Activated naive CD4-positive, alpha-beta T cell treated with anti-CD3 and anti-CD28 coated beads, Interleukin-2, amount 50 U/mL, for 24 hours (primary cell): ENCODE measurements around the gene KLC4.

Experiments
- H3K27ac Mint-ChIP-seq: one replicate; pipeline ENCODE4 v1.8.0; 2021; ENCODE audit warnings: mild to moderate bottlenecking, mixed read lengths
- H3K27me3 Mint-ChIP-seq: one replicate; pipeline ENCODE4 v1.8.0; 2021; ENCODE audit warnings: mixed read lengths
- H3K36me3 Mint-ChIP-seq: one replicate; pipeline ENCODE4 v1.8.0; 2021; ENCODE audit warnings: mixed read lengths
- H3K4me1 Mint-ChIP-seq: one replicate; pipeline ENCODE4 v1.8.0; 2021; ENCODE audit warnings: mixed read lengths
- H3K4me3 Mint-ChIP-seq: one replicate; pipeline ENCODE4 v1.8.0; 2021; ENCODE audit warnings: mild to moderate bottlenecking, mixed read lengths
- H3K9me3 Mint-ChIP-seq: one replicate; pipeline ENCODE4 v1.8.0; 2021; ENCODE audit warnings: mixed read lengths

Gene KLC4

DNA sequence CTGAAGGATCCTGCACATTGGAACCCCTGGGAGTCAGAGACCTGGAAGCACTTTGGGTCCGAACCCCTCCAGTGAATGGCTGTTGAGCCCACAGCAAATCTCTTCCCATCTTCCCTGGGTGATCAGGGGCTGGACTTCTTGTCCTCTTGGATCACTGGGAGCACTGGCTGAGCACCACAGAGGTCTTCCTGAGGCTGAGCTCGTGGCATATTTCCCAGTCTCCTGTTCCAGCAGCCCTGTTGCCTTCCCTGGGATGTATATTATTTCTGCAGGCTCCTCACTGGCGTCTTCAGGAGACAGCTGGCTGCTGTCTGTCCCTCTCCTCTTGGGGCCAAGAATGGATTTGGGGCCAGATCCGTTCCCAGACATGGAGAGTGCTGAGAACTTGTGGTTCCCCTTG is 60.1 kb downstream of the KLC4 start:
- Mint-ChIP-seq H3K36me3 (no peaks in the 10 kb centered on the region), H3K4me3 (no peak overlapping the region), H3K4me1 (no peaks in the 10 kb centered on the region), H3K9me3 (no peaks in the 10 kb centered on the region), H3K27ac (no peak overlapping the region), H3K27me3 (no peaks in the 10 kb centered on the region)

DNA sequence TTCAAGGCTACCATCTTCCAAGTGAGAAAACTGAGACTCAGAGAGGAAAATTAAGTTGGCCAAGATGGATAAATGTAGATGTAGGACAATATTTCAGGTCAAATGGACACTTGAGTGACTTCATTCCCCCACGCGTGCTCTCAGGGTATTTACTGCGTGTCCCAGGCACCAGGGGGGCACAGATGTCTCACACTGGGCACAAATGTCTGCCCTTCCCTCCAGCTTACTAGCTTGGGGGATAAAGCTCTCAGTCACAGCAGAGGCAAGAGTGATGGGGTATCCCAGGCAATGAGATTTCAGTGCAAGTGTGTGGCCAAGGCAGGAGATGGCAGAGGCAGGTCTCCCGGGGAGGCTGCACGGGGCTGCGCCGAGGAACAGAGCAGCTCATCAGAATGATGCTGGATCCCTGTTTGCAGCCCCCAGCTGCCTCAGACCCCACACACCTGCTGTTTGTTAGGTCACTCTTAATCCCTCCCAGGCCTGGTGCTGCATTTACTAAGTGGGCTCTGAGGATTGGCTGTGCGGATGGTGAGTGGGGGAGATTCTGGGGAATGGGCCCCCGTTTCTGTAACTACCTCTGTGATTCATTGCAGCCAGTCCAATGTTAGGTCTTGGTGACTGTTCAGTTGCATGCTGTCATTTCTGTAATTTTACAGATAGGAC is 60.8 kb downstream of the KLC4 start:
- no peaks in the 10 kb centered on the region for H3K36me3 Mint-ChIP-seq
- H3K27me3 Mint-ChIP-seq, result no peaks in the 10 kb centered on the region
- no peaks in the 10 kb centered on the region for H3K9me3 Mint-ChIP-seq
- H3K27ac Mint-ChIP-seq, result no peak overlapping the region
- no peak overlapping the region for H3K4me3 Mint-ChIP-seq
- no peaks in the 10 kb centered on the region for H3K4me1 Mint-ChIP-seq

DNA sequence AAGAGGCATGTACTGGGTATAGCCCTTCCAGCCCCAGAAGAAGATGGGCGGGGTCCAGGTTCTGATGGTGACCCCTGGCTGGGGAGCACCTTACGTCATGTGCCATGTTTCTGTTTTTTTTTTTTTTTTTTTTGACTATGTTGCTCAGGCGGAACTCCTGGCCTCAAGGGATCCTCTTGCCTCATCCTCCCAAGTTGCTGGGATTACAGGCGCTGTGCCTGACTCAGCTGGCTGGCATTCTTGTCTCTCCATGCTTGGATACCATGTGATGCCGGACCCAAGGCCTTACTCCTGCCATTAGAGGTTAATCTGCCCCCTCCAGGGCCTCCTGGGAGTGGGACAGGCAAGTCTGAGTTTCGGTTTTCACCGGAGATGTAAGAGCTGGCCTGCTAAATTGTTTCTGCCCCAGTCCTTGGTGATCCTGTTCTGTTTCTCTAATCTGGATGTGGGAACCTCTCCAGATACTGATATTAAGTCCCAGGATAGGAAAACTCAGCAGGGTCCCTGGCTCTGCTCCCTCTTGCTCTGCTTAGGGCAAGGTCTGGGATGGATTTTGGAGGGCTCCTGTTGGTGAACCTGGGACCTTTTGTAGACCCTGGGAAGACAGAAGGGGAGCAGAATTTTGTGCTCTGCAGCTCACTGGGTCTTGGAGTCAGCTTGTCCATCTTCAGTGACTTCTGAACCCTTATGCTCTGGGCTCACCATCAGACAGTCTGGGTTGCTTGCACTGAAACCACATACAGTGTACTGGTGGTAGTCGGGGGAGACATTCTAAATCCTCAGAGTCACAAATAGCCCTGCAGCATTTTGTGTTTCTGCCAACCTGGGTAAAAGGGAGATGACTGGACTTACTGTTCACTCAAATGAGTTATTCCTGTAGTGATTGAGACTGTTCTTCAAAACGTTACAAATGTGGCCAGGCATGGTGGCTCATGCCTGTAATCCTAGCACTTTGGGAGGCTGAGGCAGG is 61.8 kb downstream of the KLC4 start:
- Mint-ChIP-seq H3K27ac (no peak overlapping the region), H3K4me3 (no peak overlapping the region), H3K4me1 (no peaks in the 10 kb centered on the region), H3K27me3 (no peaks in the 10 kb centered on the region), H3K36me3 (no peaks in the 10 kb centered on the region), H3K9me3 (no peaks in the 10 kb centered on the region)

DNA sequence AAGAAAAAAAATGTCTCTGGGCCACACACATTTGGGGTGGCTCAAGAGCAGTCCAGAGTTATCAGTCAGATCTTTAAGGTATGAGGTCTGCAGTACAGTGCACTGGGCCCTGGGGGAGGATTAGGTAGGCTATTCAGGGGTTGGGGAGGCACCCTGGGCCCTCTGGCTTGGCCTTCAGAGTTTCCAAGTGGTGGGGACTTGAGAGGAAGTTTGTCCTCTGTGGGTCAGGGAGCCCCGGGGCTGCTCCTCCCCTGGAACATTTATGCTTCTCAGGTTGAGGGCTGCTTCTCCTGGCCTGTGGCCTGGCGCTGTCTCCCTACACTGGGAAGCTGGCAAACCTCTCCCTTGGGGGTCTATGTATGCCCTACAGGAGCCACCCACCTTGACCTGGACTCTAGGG is 62.7 kb downstream of the KLC4 start:
- Mint-ChIP-seq H3K27ac (no peak overlapping the region), H3K36me3 (no peaks in the 10 kb centered on the region), H3K4me3 (no peak overlapping the region), H3K27me3 (no peaks in the 10 kb centered on the region), H3K4me1 (no peaks in the 10 kb centered on the region), H3K9me3 (no peaks in the 10 kb centered on the region)

DNA sequence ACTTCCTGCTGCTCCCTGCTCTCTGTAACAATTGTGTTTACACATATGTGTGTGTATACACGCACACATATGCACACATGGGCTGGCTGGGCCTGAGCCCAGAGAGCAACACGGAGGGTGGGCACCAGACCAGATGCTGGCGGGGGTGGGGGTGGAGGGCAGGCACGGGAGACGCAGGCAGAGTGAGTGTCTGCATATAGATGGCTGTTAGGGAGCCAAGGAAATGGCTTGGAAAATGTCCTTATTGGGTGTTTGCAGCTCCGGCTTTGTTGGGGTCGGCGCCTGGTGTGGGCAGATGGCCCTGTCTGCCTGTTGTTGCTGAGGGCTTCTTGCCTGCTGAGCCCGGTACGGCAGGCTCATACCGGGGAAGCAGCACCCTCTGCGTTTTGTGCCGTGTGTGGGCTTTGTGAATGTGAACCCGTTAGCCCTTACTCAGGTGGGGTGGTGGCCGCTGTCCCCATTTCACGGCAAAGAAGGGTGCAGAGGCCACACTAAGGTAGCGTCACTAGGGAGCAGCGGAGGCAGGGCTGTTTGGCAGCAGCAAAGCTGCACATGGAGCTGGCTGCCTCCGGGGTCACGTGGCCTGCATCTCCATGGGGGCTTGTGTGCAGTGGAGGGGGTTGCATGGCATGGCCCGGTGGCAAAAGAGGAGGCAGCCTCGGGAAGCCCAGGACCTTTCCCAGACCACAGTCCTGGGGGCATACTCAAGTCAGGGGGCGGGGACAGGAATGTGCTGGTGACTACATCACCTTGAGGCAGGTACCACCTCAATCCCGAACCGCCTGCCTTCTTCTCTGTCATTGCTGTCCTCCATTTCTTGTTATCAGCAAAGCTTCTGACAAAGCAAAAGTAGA is 64.3 kb downstream of the KLC4 start:
- no peak overlapping the region for H3K4me3 Mint-ChIP-seq
- H3K27me3 Mint-ChIP-seq, result no peaks in the 10 kb centered on the region
- no peaks in the 10 kb centered on the region for H3K4me1 Mint-ChIP-seq
- no peak overlapping the region for H3K27ac Mint-ChIP-seq
- no peaks in the 10 kb centered on the region for H3K36me3 Mint-ChIP-seq
- H3K9me3 Mint-ChIP-seq, result no peaks in the 10 kb centered on the region

DNA sequence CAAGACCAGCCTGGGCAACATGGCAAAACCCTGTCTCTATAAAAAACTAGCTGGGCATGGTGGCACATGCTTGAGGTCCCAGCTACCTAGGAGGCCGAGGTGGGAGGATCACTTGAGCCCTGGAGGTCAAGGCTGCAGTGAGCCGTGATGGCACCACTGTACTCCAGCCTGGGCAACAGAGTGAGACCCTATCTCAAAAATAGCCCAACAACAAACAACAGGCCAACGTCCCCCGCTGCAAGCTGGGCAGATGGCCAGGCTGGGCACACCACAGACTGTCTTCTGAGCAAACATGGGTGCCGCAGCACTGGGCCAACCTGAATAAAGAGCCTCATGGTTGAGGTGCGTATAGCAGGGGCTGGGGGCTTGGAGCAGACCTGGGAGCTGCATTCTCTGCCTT is 65.0 kb downstream of the KLC4 start:
- H3K4me1 Mint-ChIP-seq, result no peaks in the 10 kb centered on the region
- H3K27ac Mint-ChIP-seq, result no peak overlapping the region
- H3K4me3 Mint-ChIP-seq, result no peak overlapping the region
- no peaks in the 10 kb centered on the region for H3K9me3 Mint-ChIP-seq
- no peaks in the 10 kb centered on the region for H3K27me3 Mint-ChIP-seq
- H3K36me3 Mint-ChIP-seq, result no peaks in the 10 kb centered on the region
